Measurements from ENCODE around the gene KCTD19. TPM values are rescaled to one million over a fixed set of nuclear protein-coding genes. Genes with fewer than 3 reads are reported as not detected.

KCTD19 gene
- polyA plus RNA-seq, 6 donors from 2014 or later, result 0.26 TPM; not detected in 5

DNA sequence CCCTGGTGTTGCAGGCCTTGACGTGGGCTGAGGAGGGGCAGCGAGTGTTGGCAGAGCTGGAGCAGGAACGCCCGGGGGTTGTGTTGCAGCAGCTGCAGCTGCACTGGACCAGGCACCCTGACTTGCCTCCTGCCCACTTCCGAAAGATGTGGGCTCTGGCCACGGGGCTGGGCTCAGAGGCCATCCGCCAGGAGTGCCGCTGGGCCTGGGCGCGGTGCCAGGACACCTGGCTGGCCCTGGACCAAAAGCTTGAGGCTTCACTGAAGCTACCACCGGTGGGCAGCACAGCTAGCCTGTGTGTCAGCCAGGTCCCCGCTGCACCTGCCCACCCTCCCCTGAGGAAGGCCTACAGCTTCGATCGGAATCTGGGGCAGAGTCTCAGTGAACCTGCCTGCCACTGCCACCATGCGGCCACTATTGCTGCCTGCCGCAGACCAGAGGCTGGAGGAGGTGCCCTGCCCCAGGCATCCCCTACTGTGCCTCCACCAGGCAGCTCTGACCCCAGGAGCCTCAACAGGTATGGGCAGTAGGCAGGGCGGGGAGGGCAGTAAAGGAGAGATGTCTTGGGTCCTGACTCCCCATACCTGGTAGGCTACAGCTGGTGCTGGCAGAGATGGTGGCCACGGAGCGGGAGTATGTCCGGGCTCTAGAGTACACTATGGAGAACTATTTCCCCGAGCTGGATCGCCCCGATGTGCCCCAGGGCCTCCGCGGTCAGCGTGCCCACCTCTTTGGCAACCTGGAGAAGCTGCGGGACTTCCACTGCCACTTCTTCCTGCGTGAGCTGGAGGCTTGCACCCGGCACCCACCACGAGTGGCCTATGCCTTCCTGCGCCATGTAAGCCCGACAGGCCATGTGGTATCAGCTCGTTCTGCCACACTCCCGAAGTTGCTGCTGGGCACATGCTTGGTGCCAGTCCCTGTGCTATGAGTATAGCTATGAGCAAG lies 41.6 kb downstream of the KCTD19 start:
- Mint-ChIP-seq H3K9me3 (no peaks in the 10 kb centered on the region), H3K4me1 (peaks cover 0 to 5% (median 0%) of the 10 kb centered on the region in 3 donors), H3K36me3 (no peaks in the 10 kb centered on the region), H3K27me3 (no peaks in the 10 kb centered on the region), H3K4me3 (peak overlapping the region in 1 of 8 donors; percentile 37), H3K27ac (no peak overlapping the region)
- DNase-seq, result no peak
- no peak for ATAC-seq (ENCODE audit: low read depth in 2 of 2)

DNA sequence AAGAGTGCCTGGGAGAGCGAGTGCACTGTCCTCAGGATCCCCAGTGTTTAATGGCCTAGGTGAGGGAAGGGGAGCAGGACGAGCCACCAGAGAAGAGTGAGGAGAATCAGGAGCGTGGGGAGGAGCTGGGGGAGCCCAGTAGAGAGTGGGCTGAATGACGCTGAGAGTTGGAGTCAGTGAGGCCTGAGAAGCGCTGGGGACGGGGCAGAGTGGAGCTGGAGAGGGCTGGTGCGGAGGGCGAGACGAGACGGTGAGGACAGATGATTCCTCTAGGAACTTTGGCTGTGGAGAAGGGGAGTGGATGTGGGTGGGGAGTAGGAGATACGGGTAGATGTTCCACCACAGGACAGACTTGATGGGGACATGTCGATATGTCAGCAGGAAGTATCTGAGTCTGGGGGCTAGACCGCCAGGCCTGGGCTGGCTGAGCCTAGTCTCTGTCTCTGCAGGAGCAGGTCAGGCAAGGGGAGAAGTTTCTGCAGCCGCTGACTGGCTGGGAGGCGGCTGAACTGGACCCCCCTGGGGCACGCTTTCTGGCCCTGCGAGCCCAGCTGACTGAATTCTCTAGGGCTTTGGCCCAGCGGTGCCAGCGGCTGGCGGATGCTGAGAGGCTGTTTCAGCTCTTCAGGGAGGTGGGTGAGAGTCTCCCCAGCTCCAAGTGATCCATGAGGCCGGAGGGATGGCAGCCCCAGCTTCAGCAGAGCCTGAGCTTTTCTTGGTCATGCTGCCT lies 42.5 kb downstream of the KCTD19 start:
- DNase-seq (no peak), ATAC-seq (ENCODE audit: low read depth in 2 of 2) (no peak)
- no peaks in the 10 kb centered on the region for H3K9me3 Mint-ChIP-seq
- H3K27me3 Mint-ChIP-seq, result no peaks in the 10 kb centered on the region
- no peak overlapping the region for H3K4me3 Mint-ChIP-seq
- H3K27ac Mint-ChIP-seq, result peak overlapping the region in 3 of 6 donors; percentile 77 to 95 (median 78)
- no peaks in the 10 kb centered on the region for H3K36me3 Mint-ChIP-seq
- H3K4me1 Mint-ChIP-seq, result peaks cover 0 to 5% (median 0%) of the 10 kb centered on the region in 3 donors

DNA sequence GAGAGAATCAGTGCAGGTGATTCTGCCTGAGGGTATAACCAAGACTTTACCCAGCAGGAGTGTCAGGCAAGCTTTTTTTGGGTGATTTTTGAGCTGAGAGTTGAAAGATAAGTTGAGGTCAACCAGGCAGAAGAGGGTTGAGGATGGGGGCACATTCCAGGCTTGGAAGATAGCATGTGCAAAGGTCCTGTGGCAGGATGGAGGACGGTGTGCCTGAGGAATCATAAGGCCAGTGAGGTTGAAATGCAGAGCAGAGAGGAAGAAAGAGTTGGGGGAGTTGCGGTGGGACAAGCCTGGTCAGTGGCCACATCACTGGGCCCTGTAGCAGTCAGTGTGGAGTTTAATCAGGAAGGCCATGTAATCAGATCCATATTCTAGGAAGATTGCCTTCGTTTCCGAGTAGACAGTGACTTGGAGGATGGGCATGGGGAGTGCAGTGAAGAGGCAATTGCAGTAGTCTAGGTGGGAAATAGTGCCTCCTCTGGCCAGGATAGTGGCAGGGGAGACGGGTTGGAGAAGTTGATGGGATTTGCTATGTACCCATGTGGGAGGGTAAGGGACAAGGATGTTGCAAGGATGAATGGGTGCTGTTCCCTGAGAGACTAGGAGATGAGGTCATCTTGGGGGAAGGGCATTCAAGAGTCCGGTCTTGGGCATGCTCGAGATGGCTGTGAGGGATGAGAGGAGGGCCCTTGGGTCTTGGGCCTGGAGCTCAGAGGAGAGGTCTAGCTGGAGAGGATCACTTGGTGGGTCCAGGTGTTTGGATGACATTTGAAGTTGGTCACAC lies 43.3 kb downstream of the KCTD19 start:
- Mint-ChIP-seq H3K27ac (peak overlapping the region in 3 of 6 donors; percentile 7 to 77 (median 59)), H3K27me3 (no peaks in the 10 kb centered on the region), H3K9me3 (no peaks in the 10 kb centered on the region), H3K4me1 (peaks cover 5 to 10% (median 6%) of the 10 kb centered on the region in 3 donors), H3K36me3 (no peaks in the 10 kb centered on the region), H3K4me3 (no peak overlapping the region)
- ATAC-seq (ENCODE audit: low read depth in 2 of 2), result no peak
- DNase-seq, result no peak

DNA sequence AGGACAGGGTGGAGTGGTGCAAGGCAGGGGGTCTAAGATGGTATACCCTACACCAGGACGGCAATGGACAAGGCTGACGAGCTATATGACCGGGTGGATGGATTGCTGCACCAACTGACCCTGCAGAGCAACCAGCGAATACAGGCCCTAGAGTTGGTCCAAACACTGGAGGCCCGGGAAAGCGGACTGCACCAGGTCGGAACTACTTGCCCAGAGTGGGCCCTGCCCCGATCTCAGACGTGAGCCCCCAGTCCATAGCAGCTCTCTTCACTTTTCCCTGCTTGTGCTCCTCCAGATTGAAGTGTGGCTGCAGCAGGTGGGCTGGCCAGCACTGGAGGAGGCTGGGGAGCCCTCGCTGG lies 44.1 kb downstream of the KCTD19 start:
- no peak for DNase-seq
- no peaks in the 10 kb centered on the region for H3K9me3 Mint-ChIP-seq
- no peak overlapping the region for H3K27ac Mint-ChIP-seq
- no peak for ATAC-seq (ENCODE audit: low read depth in 2 of 2)
- no peaks in the 10 kb centered on the region for H3K27me3 Mint-ChIP-seq
- H3K36me3 Mint-ChIP-seq, result no peaks in the 10 kb centered on the region
- peaks cover 8 to 13% (median 10%) of the 10 kb centered on the region in 3 donors for H3K4me1 Mint-ChIP-seq
- no peak overlapping the region for H3K4me3 Mint-ChIP-seq

DNA sequence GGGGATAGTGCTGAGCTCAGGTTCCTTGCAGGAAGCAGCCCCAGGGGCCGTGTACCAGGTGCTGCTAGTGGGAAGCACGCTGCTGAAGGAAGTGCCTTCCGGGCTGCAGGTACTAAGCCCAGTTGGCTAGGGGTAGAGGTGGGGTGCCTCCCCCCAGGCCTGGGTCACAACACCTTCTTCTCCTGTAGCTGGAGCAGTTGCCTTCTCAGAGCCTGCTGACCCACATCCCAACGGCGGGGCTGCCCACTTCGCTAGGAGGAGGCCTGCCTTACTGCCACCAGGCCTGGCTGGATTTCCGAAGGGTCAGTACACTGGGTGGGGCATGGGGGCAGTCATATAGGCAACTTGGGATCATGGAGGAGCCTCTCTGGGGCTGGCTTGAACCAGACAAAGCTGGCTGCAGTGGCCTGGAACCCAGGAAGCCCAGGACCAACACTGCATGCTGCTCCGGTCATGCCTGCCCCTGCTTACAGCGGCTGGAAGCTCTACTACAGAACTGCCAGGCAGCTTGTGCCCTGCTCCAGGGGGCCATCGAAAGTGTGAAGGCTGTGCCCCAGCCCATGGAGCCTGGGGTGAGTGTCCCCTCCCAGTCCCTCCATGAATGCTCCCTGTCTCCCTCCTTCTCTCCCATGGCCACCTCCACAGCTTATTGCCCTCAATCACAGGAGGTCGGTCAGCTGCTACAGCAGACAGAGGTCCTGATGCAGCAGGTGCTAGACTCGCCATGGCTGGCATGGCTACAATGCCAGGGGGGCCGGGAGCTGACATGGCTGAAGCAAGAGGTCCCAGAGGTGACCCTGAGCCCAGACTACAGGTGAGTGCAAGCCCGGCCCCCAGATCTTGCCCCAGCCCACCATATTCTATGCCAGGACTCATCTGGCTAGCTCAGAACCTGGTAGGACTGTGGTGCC lies 44.8 kb downstream of the KCTD19 start:
- ATAC-seq (ENCODE audit: low read depth in 2 of 2) (no peak), DNase-seq (no peak)
- Mint-ChIP-seq H3K9me3 (no peaks in the 10 kb centered on the region), H3K4me3 (peak overlapping the region in 2 of 8 donors; percentile 30 to 43), H3K4me1 (peaks cover 9 to 14% (median 10%) of the 10 kb centered on the region in 3 donors), H3K27ac (no peak overlapping the region), H3K27me3 (no peaks in the 10 kb centered on the region), H3K36me3 (peaks cover 0 to under 1% of the 10 kb centered on the region in 2 donors)

DNA sequence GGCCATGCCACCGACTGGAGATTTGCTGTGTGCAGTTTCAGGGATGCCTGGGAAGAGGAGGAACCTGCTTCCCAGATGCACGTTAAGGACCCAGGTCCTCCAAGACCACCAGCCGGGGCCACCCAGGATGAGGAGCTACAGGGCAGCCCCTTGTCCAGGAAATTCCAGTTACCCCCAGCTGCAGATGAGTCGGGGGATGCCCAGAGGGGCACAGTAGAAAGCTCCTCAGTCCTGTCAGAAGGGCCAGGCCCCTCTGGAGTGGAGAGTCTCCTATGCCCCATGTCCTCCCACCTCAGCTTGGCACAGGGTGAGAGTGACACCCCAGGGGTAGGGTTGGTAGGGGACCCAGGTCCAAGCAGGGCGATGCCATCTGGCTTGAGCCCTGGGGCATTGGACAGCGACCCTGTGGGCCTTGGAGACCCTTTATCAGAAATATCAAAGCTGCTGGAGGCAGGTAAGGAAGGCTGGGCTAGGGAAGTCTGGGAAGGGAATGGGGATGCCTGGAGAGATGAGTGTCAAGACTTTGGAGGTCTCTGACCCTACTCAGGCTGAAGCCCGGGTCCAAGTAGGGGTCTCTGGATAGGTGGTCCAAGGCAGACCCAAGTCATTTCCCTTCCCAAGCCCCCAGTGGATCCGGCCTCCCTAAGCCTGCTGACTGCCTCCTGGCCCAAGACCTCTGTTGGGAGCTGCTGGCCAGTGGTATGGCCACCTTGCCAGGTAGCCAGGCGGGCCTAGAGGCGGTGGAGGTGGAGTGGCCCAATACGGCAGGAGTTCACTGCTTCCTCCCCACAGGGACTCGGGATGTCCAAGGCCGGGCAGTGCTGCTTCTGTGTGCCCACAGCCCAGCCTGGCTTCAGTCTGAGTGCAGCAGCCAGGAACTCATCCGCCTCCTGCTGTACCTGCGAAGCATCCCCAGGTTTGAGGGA lies 46.2 kb downstream of the KCTD19 start:
- no peak for DNase-seq
- no peaks in the 10 kb centered on the region for H3K9me3 Mint-ChIP-seq
- H3K4me3 Mint-ChIP-seq, result peak overlapping the region in 6 of 8 donors; percentile 15 to 83 (median 46)
- H3K36me3 Mint-ChIP-seq, result peaks cover 0 to 7% of the 10 kb centered on the region in 2 donors
- ATAC-seq (ENCODE audit: low read depth in 2 of 2), result no peak
- no peak overlapping the region for H3K27ac Mint-ChIP-seq
- H3K4me1 Mint-ChIP-seq, result peaks cover 9 to 15% (median 14%) of the 10 kb centered on the region in 3 donors
- no peaks in the 10 kb centered on the region for H3K27me3 Mint-ChIP-seq

DNA sequence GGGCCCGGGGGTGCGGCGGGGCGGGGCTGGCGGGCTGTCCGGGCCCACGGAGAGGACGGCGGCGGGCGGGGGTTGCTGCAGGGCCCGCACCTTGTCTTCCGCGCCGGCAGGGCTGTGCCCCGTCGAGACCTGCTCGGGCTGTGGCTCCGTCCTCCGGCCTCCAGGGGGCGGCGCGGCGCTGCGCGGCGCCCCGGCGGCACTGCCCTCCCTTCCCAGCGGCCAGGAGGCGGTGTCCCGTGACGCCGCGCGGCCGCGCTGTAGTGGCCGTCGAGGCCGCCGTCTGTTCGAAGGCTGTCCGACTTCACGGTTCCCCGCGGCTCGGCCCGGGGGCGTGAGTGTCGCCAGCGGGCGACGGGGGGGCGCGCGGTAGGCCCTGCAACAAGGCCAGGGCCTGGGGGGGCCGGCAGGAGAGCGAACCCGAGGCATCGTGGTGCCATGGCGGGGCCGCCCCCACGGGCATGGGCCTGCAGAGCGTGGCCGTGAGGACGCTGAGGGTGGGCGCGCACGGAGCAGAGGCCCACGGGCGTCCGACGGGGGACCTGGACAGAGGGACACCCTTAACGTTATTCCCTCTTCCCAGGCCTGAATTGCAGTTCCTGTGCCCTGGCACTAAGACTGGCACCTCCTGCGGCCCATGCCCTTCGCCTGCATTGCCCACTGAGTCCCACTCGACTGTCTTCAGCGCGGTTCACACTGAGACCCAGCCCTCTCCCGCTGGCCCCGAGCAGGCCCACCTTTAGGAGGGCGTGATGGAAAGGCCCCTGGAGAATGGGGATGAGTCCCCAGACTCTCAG lies 47.0 kb downstream of the KCTD19 start, which contains the start of gene PLEKHG4:
PLEKHG4 (plus strand) TSS at position 237 of the 794 bp plus-strand sequence; CDS start at position 750, 513 bp downstream.
- Mint-ChIP-seq H3K36me3 (peaks cover 0 to 7% of the 10 kb centered on the region in 2 donors), H3K27me3 (no peaks in the 10 kb centered on the region), H3K9me3 (no peaks in the 10 kb centered on the region), H3K4me3 (peak within 1 kb of the TSS; percentile 57 to 85 (median 78)), H3K27ac (peak within 1 kb of the TSS in 2 of 6 donors; percentile 69 to 79), H3K4me1 (peaks cover 9 to 15% (median 14%) of the 10 kb centered on the region in 3 donors)
- peak; percentile 59 for DNase-seq
- ATAC-seq (ENCODE audit: low read depth in 2 of 2), result peak; percentile 95 to 96

DNA sequence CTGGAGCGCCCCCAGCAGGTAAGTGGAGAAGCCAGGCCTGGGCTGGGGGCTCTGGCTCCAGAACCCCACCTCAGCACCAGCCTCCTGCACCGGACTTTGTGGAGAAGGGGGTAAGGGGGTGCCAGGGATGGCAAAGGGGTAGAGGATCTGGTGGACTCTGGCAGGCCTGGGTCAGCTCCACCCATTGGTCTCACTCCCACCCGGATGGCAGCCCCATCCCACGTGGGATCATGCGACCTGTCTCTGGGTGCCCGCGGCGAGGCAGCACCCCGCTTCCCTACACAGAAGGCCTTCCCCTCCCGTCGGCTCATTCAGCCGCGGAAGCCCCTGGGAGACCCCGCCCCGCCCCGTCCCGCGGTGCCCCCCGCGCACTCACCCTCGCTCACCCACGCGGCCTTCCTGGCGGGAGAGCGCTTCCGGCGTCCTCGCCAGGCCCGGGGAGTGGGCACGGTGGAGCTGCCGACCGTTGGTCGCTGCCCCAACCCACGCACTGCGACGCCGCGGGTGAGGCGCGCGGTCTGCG lies 47.7 kb downstream of the KCTD19 start:
- Mint-ChIP-seq H3K36me3 (peaks cover 0 to 7% of the 10 kb centered on the region in 2 donors), H3K9me3 (no peaks in the 10 kb centered on the region), H3K4me3 (peak overlapping the region; percentile 53 to 85 (median 78)), H3K27me3 (no peaks in the 10 kb centered on the region), H3K27ac (peak overlapping the region in 2 of 6 donors; percentile 69 to 79), H3K4me1 (peaks cover 9 to 15% (median 14%) of the 10 kb centered on the region in 3 donors)
- ATAC-seq (ENCODE audit: low read depth in 2 of 2) (peak; percentile 51), DNase-seq (no peak)

DNA sequence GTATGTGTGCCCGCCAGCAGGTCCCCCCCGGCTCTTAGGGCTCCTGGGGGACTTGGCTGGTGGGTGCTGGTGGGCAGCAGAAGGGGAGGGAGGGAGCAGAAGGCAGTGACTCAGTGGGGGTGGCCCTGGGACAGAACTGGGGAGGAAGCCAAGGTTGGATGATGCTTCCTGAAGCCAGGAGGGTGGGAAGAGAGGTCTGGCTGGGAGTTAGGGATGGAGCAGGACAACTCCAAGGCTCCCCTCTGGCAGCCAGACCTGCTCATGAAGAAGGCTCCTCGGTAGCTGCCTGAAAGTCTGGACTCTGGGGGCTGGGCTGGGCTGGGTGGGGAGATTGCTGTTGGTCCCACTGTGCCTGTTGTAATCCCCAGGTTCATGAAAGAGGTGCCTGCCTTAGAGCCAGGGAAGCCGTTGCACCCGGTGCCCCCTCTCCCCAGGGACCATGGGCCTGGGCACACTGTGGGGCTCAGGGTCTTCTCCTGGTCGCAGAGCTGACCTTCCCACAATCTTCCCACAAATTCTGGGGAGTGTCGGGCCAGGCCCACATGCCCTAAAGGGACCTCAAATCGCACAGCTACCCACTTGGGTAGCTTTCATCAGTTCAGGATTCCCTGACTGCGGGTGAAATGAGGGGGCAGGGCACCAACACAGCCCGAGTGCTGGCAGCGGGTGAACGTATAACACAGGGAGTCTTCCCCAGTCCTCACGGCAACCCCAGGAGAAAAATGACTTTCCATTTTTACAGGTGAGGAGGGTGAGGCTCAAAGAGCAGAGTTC lies 48.4 kb downstream of the KCTD19 start:
- Mint-ChIP-seq H3K27me3 (no peaks in the 10 kb centered on the region), H3K27ac (peak overlapping the region in 2 of 6 donors; percentile 69 to 79), H3K9me3 (no peaks in the 10 kb centered on the region), H3K4me1 (peaks cover 9 to 14% (median 12%) of the 10 kb centered on the region in 3 donors), H3K4me3 (peak overlapping the region; percentile 53 to 85 (median 78)), H3K36me3 (peaks cover 0 to 7% of the 10 kb centered on the region in 2 donors)
- ATAC-seq (ENCODE audit: low read depth in 2 of 2) (no peak), DNase-seq (no peak)
